SK-N-MC (cell line): ENCODE results near the gene MSH3.

ENCODE experiments used
- DNase-seq: peaks from one replicate; pipeline ENCODE4 v3.0.0-alpha.2; 2011; ENCODE audit warnings: low read depth, low spot score
- H3K27ac ChIP-seq: fragments of 200-600 bp; sonication (generic); 2 replicates; pipeline ENCODE4 v1.5.1; 2016; ENCODE audit warnings: mixed run types
- H3K36me3 ChIP-seq: fragments of 200-600 bp; sonication (generic); 2 replicates; pipeline ENCODE4 v1.6.1; 2017; ENCODE audit warnings: antibody characterized with exemption, low read length, mixed read lengths; ENCODE audit not compliant: insufficient read depth
- H3K4me3 ChIP-seq: fragments of 200-600 bp; sonication (generic); 2 replicates; pipeline ENCODE4 v1.5.1; 2016
- H3K9ac ChIP-seq: fragments of 200-600 bp; sonication (generic); 2 replicates; pipeline ENCODE4 v1.8.0; 2017; ENCODE audit warnings: mixed run types, mixed read lengths; ENCODE audit not compliant: insufficient read length
- H3K9me3 ChIP-seq: fragments of 200-600 bp; sonication (generic); 2 replicates; pipeline ENCODE4 v1.6.1; 2017; ENCODE audit warnings: low read depth, mild to moderate bottlenecking, antibody characterized with exemption, low read length, moderate library complexity, mixed read lengths
- EZH2 ChIP-seq: fragments of 200-600 bp; sonication (generic); IDR thresholded peaks from one replicate; pipeline ENCODE4 v1.6.1; 2017; ENCODE audit warnings: antibody characterized with exemption
- FOXP2 ChIP-seq: optimal IDR thresholded peaks from 2 replicates; pipeline ENCODE3; 2011; ENCODE audit warnings: mild to moderate bottlenecking, moderate library complexity; ENCODE audit not compliant: insufficient read depth; ENCODE audit errors: extremely low read length, control extremely low read depth
- POLR2AphosphoS5 ChIP-seq: IDR thresholded peaks from 2 replicates; pipeline ENCODE4 v1.6.1; 2012; ENCODE audit warnings: mild to moderate bottlenecking, low read depth, low read length, borderline replicate concordance

The MSH3 gene

DNA sequence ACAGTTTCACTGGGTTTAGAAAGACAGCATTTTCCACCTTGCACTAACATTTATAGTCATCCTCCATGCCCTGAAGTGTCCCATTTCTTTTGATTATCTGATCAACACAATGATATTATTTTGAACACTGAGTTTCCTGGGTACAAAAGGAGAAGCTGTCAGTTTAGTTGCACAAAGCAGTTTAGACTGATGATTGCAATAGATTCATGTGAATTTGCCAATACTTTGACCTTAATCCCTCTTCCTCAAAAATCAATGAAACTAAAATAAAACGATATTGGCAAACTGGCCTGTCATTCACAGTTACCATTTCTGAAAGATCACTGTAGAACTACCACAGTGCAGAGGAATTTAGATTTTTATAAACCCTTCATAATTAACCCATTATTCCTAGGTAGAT is 271.5 kb downstream of the MSH3 start:
- H3K9me3 ChIP-seq: no peaks in the 10 kb centered on the region
- no peaks in the 10 kb centered on the region for H3K36me3 ChIP-seq
- H3K4me3 ChIP-seq: no peak overlapping the region
- H3K27ac ChIP-seq: no peak overlapping the region
- DNase-seq: no peak
- TF ChIP-seq POLR2AphosphoS5: no peak
- no peak for TF ChIP-seq EZH2
- TF ChIP-seq FOXP2: no peak
- H3K9ac ChIP-seq: no peak overlapping the region
